Activated CD8-positive, alpha-beta memory T cell treated with anti-CD3 and anti-CD28 coated beads, Interleukin-2, amount 10 ng/mL, durations not matched to agents 7 days and 5 days (primary cell): Measurements from ENCODE around the gene GNAI2. TPM values are rescaled to one million over a fixed set of nuclear protein-coding genes. Genes with fewer than 3 reads are reported as not detected.

Source experiments
- ATAC-seq: fragments of 150-1000 bp; cut with Tn5 transposase; one replicate; pipeline ENCODE4 v1.10.0; 2021; ENCODE audit warnings: moderate library complexity
- CTCF ChIA-PET: fragments of 350-600 bp; sonication (Branson Sonifier 250); formaldehyde crosslinking; loops from one replicate; lab custom pipeline; 2021; ENCODE audit warnings: antibody characterized with exemption; lab: Charles Lee
- DNase-seq: peaks from one replicate; pipeline ENCODE4 v3.0.0-alpha.2; 2020
- H3K27ac Mint-ChIP-seq: one replicate; pipeline ENCODE4 v1.8.0; 2021; ENCODE audit warnings: mild to moderate bottlenecking, mixed read lengths
- H3K27me3 Mint-ChIP-seq: one replicate; pipeline ENCODE4 v1.8.0; 2021; ENCODE audit warnings: mixed read lengths
- H3K36me3 Mint-ChIP-seq: one replicate; pipeline ENCODE4 v1.8.0; 2021; ENCODE audit warnings: mild to moderate bottlenecking, mixed read lengths
- H3K4me1 Mint-ChIP-seq: one replicate; pipeline ENCODE4 v1.8.0; 2021; ENCODE audit warnings: mixed read lengths
- H3K4me3 Mint-ChIP-seq: one replicate; pipeline ENCODE4 v1.8.0; 2021; ENCODE audit warnings: mild to moderate bottlenecking, moderate library complexity, mixed read lengths
- H3K9me3 Mint-ChIP-seq: one replicate; pipeline ENCODE4 v1.8.0; 2022; ENCODE audit warnings: low read depth, mixed read lengths
- total RNA-seq, 2 experiments: library from RNA; stranded (reverse); gene quantifications; one replicate each; pipeline ENCODE4 v1.2.3, GENCODE V29; 2021

Gene GNAI2
- total RNA-seq, 2 experiments from 2014 or later: 450 to 509 TPM

GRCh38 chr3:50195501-50196252 lies 40.3 kb upstream of the GNAI2 start:
- Mint-ChIP-seq H3K4me1 (peaks cover 10% of the 10 kb centered on the region), H3K9me3 (no peaks in the 10 kb centered on the region), H3K36me3 (no peaks in the 10 kb centered on the region), H3K4me3 (no peak overlapping the region), H3K27me3 (peaks cover 32% of the 10 kb centered on the region), H3K27ac (no peak overlapping the region)
- no peak for ATAC-seq
- CTCF ChIA-PET: interaction anchor here (0.9 to 10.9 kb wide), 15 partner anchors 12 to 133 kb away, joined by 3 to 398 read pairs (median 10); partner anchors contain the start of genes GNAI2, HYAL3, IFRD2 and LSMEM2
- no peak for DNase-seq

GRCh38 chr3:50196253-50196801 lies 39.7 kb upstream of the GNAI2 start:
- CTCF ChIA-PET: interaction anchor here (0.9 to 10.9 kb wide), 5 partner anchors 12 to 83 kb away, joined by 5 to 398 read pairs (median 58); partner anchors contain the start of genes LSMEM2, SEMA3B and SLC38A3
- ATAC-seq (no peak), DNase-seq (no peak)
- H3K4me1 Mint-ChIP-seq: peaks cover 10% of the 10 kb centered on the region
- H3K36me3 Mint-ChIP-seq: no peaks in the 10 kb centered on the region
- H3K27me3 Mint-ChIP-seq: peaks cover 37% of the 10 kb centered on the region
- no peak overlapping the region for H3K27ac Mint-ChIP-seq
- H3K9me3 Mint-ChIP-seq: no peaks in the 10 kb centered on the region
- no peak overlapping the region for H3K4me3 Mint-ChIP-seq

- Mint-ChIP-seq H3K27me3 (peaks cover 56% of the 10 kb centered on the region), H3K9me3 (no peaks in the 10 kb centered on the region), H3K36me3 (no peaks in the 10 kb centered on the region), H3K4me1 (no peaks in the 10 kb centered on the region), H3K27ac (no peak overlapping the region), H3K4me3 (no peak overlapping the region)
- DNase-seq (no peak), ATAC-seq (no peak)
- CTCF ChIA-PET: interaction anchor here (0.8 to 12.4 kb wide), 6 partner anchors 9 to 123 kb away, joined by 3 to 95 read pairs (median 4); partner anchors contain the start of gene GNAT1
These were observed 34.3 kb upstream of the GNAI2 start for GRCh38 chr3:50201573-50202315.

- H3K27ac Mint-ChIP-seq: no peak overlapping the region
- CTCF ChIA-PET: interaction anchor here (0.8 to 12.4 kb wide), 7 partner anchors 9 to 122 kb away, joined by 3 to 95 read pairs (median 4); partner anchors contain the start of gene GNAT1
- H3K9me3 Mint-ChIP-seq: no peaks in the 10 kb centered on the region
- H3K36me3 Mint-ChIP-seq: no peaks in the 10 kb centered on the region
- DNase-seq: no peak
- no peak overlapping the region for H3K4me3 Mint-ChIP-seq
- peaks cover 57% of the 10 kb centered on the region for H3K27me3 Mint-ChIP-seq
- no peak for ATAC-seq
- H3K4me1 Mint-ChIP-seq: no peaks in the 10 kb centered on the region
These were observed 33.5 kb upstream of the GNAI2 start for GRCh38 chr3:50202353-50203112.

GRCh38 chr3:50203113-50203808 lies 32.7 kb upstream of the GNAI2 start:
- Mint-ChIP-seq H3K4me3 (no peak overlapping the region), H3K27me3 (peaks cover 60% of the 10 kb centered on the region), H3K27ac (no peak overlapping the region), H3K9me3 (no peaks in the 10 kb centered on the region), H3K4me1 (no peaks in the 10 kb centered on the region), H3K36me3 (no peaks in the 10 kb centered on the region)
- CTCF ChIA-PET: interaction anchor here (0.8 to 12.4 kb wide), 6 partner anchors 10 to 122 kb away, joined by 3 to 95 read pairs (median 4); partner anchors contain the start of gene GNAT1
- ATAC-seq (no peak), DNase-seq (no peak)

- peaks cover 60% of the 10 kb centered on the region for H3K27me3 Mint-ChIP-seq
- H3K4me1 Mint-ChIP-seq: no peaks in the 10 kb centered on the region
- CTCF ChIA-PET: interaction anchor here (0.8 to 12.4 kb wide), 6 partner anchors 11 to 88 kb away, joined by 3 to 95 read pairs (median 4); partner anchors contain the start of gene GNAT1
- no peak for ATAC-seq
- H3K27ac Mint-ChIP-seq: no peak overlapping the region
- H3K36me3 Mint-ChIP-seq: no peaks in the 10 kb centered on the region
- H3K9me3 Mint-ChIP-seq: no peaks in the 10 kb centered on the region
- no peak overlapping the region for H3K4me3 Mint-ChIP-seq
- no peak for DNase-seq
These were observed 31.9 kb upstream of the GNAI2 start for GRCh38 chr3:50203809-50204803.

GRCh38 chr3:50204804-50205412 lies 31.1 kb upstream of the GNAI2 start, which contains the start of gene SLC38A3:
Gene SLC38A3, plus strand, starts transcription at chr3:50205271. Its CDS starts 8,929 bp downstream, at chr3:50214200.
- no peaks in the 10 kb centered on the region for H3K36me3 Mint-ChIP-seq
- no peaks in the 10 kb centered on the region for H3K4me1 Mint-ChIP-seq
- no peak within 1 kb of the TSS for H3K4me3 Mint-ChIP-seq
- peaks cover 58% of the 10 kb centered on the region for H3K27me3 Mint-ChIP-seq
- ATAC-seq (peak; percentile 25), DNase-seq (no peak)
- CTCF ChIA-PET: interaction anchor here (1.2 to 12.4 kb wide), 4 partner anchors 12 to 85 kb away, joined by 3 to 95 read pairs (median 4); partner anchors contain the start of gene GNAT1
- no peak within 1 kb of the TSS for H3K27ac Mint-ChIP-seq
- no peaks in the 10 kb centered on the region for H3K9me3 Mint-ChIP-seq

GRCh38 chr3:50205413-50206276 lies 30.4 kb upstream of the GNAI2 start:
- CTCF ChIA-PET: interaction anchor here (0.5 to 12.4 kb wide), 3 partner anchors 13 to 20 kb away, joined by 3 to 95 read pairs (median 5); partner anchors contain the start of gene GNAT1
- Mint-ChIP-seq H3K9me3 (no peaks in the 10 kb centered on the region), H3K4me3 (no peak overlapping the region), H3K27me3 (peaks cover 57% of the 10 kb centered on the region), H3K4me1 (no peaks in the 10 kb centered on the region), H3K27ac (no peak overlapping the region), H3K36me3 (no peaks in the 10 kb centered on the region)
- peak; percentile 52 for ATAC-seq
- peak; percentile 50 for DNase-seq

- no peaks in the 10 kb centered on the region for H3K36me3 Mint-ChIP-seq
- H3K4me1 Mint-ChIP-seq: peaks cover 2% of the 10 kb centered on the region
- no peak overlapping the region for H3K4me3 Mint-ChIP-seq
- H3K9me3 Mint-ChIP-seq: no peaks in the 10 kb centered on the region
- CTCF ChIA-PET: interaction anchor here (0.8 to 12.4 kb wide), 4 partner anchors 14 to 28 kb away, joined by 3 to 95 read pairs (median 6); partner anchors contain the start of gene GNAT1
- H3K27me3 Mint-ChIP-seq: peaks cover 47% of the 10 kb centered on the region
- DNase-seq (no peak), ATAC-seq (no peak)
- H3K27ac Mint-ChIP-seq: no peak overlapping the region
These were observed 28.5 kb upstream of the GNAI2 start for GRCh38 chr3:50207359-50208042.
